ENCODE measurements around the gene LEF1.

The LEF1 gene

DNA sequence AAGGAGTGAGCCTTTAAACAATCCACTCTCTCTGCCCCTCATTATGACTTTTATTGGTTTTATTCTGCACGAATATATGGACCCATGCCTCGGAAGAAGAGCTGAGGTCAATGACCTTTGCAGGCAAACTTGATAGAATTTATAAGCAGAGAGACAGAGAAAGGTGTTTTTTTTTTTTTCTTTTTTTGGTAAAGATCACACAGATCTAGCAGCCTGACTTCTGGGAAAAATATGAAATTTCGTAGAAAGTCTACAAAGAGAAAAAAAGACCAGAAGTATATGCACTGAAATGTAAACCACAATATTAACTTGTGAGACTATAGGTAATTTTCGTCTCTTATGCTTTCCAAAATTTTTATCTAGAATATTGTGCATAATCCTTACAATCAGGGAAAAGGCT lies 61.6 kb downstream of the LEF1 start:
- H3K36me3 ChIP-seq (ENCODE audit: low read depth), result no peaks in the 10 kb centered on the region
- H3K9me3 ChIP-seq (ENCODE audit: severe bottlenecking), result no peaks in the 10 kb centered on the region
- no peak for DNase-seq (ENCODE audit: low spot score)
- TF ChIP-seq, protein P1, sequence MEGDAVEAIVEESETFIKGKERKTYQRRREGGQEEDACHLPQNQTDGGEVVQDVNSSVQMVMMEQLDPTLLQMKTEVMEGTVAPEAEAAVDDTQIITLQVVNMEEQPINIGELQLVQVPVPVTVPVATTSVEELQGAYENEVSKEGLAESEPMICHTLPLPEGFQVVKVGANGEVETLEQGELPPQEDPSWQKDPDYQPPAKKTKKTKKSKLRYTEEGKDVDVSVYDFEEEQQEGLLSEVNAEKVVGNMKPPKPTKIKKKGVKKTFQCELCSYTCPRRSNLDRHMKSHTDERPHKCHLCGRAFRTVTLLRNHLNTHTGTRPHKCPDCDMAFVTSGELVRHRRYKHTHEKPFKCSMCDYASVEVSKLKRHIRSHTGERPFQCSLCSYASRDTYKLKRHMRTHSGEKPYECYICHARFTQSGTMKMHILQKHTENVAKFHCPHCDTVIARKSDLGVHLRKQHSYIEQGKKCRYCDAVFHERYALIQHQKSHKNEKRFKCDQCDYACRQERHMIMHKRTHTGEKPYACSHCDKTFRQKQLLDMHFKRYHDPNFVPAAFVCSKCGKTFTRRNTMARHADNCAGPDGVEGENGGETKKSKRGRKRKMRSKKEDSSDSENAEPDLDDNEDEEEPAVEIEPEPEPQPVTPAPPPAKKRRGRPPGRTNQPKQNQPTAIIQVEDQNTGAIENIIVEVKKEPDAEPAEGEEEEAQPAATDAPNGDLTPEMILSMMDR (IDR thresholded peaks at IDR 0.05; ENCODE audit: poor library complexity, severe bottlenecking), result no peak
- ATAC-seq (ENCODE audit: low read depth), result no peak
- no peaks in the 10 kb centered on the region for H3K27me3 ChIP-seq (ENCODE audit: insufficient read depth, poor library complexity, severe bottlenecking)
- H3K4me1 ChIP-seq (ENCODE audit: insufficient read depth, poor library complexity, severe bottlenecking), result no peaks in the 10 kb centered on the region
- no peak overlapping the region for H3K27ac ChIP-seq (ENCODE audit: poor library complexity, severe bottlenecking)
- H3K4me3 ChIP-seq (ENCODE audit: severe bottlenecking), result no peak overlapping the region

DNA sequence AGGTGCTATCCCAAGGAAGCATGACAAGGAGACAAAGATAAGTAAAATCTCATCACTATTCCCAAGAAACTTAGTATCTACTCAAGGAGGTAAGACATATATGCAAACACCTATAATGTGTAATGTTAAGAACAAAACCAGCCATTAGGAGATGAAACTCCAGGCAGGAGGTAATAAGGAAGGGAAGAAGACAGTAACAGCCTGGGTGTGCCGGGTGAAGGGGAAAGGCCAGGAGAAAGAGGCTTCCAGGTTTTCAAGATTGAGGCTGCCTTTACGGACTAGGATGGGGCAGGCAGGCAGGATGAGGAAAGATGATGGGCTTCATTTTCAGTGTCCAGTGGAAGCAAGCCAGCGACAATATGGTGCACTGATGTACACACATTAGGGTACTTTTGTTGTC lies 62.5 kb downstream of the LEF1 start:
- H3K27ac ChIP-seq (ENCODE audit: poor library complexity, severe bottlenecking), result no peak overlapping the region
- H3K36me3 ChIP-seq (ENCODE audit: low read depth), result no peaks in the 10 kb centered on the region

DNA sequence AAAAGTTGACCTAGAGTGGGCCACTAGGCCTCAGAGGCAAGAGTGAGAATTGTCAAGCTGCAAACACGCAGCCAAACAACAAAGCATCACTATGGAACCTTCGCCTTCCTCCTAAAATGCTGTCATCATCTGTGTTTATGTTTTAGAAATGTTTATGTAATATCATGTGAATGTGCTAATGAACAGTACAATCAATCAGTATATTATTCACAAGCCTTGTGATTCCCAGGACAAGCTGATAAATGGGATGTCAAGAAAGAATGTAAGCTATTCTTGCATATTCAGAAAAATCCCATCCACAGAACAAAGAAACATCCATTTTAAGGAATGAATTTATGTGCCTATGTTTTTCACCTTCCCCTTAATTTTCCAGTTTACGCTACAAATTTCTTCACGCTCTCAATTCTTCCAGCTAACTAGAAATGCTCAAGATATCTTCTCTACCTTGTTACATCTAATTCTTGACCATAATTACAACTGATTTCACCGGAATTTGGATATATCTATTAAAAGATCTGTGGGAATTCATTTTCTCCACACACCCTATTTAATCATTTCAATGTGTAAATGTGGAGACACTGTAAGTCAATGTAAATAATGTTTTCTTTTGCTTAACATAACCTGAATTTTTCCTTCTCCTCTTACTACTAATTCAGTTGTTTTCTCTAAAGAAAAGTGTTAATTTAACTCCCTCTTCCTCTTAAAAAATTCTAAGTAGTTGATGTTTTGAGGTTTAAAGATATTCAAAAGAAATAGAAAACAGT lies 65.5 kb downstream of the LEF1 start:
- Histone ChIP-seq H3K27me3 (ENCODE audit: insufficient read depth, poor library complexity, severe bottlenecking) (no peaks in the 10 kb centered on the region), H3K9me3 (ENCODE audit: severe bottlenecking) (no peaks in the 10 kb centered on the region), H3K4me3 (ENCODE audit: severe bottlenecking) (no peak overlapping the region), H3K4me1 (ENCODE audit: insufficient read depth, poor library complexity, severe bottlenecking) (no peaks in the 10 kb centered on the region), H3K27ac (ENCODE audit: poor library complexity, severe bottlenecking) (no peak overlapping the region), H3K36me3 (ENCODE audit: low read depth) (no peaks in the 10 kb centered on the region)
- DNase-seq (ENCODE audit: low spot score) (no peak), ATAC-seq (ENCODE audit: low read depth) (no peak)
- TF ChIP-seq, protein P1 (IDR thresholded peaks at IDR 0.05; ENCODE audit: poor library complexity, severe bottlenecking), result no peak

More for the DNA sequence above, 62.5 kb downstream of the LEF1 start:
- TF ChIP-seq, protein P1 (IDR thresholded peaks at IDR 0.05; ENCODE audit: poor library complexity, severe bottlenecking), result no peak
- no peaks in the 10 kb centered on the region for H3K9me3 ChIP-seq (ENCODE audit: severe bottlenecking)
- H3K4me1 ChIP-seq (ENCODE audit: insufficient read depth, poor library complexity, severe bottlenecking), result no peaks in the 10 kb centered on the region
- ATAC-seq (ENCODE audit: low read depth) (no peak), DNase-seq (ENCODE audit: low spot score) (no peak)
- no peak overlapping the region for H3K4me3 ChIP-seq (ENCODE audit: severe bottlenecking)
- H3K27me3 ChIP-seq (ENCODE audit: insufficient read depth, poor library complexity, severe bottlenecking), result no peaks in the 10 kb centered on the region

DNA sequence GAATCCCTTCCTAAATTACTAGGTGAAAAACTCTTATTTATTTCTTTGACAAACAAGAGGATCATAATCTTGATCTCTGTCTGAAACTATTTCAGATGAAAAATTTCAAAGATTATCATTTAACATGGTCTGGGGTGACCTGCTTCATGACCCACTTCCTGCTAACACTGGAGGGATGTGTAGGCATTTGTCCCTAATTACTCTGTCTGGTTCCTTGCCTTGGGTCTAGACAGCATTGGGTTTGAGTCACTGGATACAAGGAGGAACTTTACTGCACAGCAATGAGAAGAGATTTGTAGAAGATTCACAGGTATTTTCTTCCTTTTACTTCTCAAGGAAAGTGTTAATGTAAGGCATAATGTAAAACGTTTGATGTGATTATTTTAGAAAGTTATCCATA lies 67.9 kb downstream of the LEF1 start:
- no peaks in the 10 kb centered on the region for H3K9me3 ChIP-seq (ENCODE audit: severe bottlenecking)
- no peak overlapping the region for H3K27ac ChIP-seq (ENCODE audit: poor library complexity, severe bottlenecking)
- H3K27me3 ChIP-seq (ENCODE audit: insufficient read depth, poor library complexity, severe bottlenecking), result no peaks in the 10 kb centered on the region
- DNase-seq (ENCODE audit: low spot score) (no peak), ATAC-seq (ENCODE audit: low read depth) (no peak)
- no peaks in the 10 kb centered on the region for H3K4me1 ChIP-seq (ENCODE audit: insufficient read depth, poor library complexity, severe bottlenecking)
- no peak overlapping the region for H3K4me3 ChIP-seq (ENCODE audit: severe bottlenecking)
- TF ChIP-seq, protein P1 (IDR thresholded peaks at IDR 0.05; ENCODE audit: poor library complexity, severe bottlenecking), result no peak
- H3K36me3 ChIP-seq (ENCODE audit: low read depth), result no peaks in the 10 kb centered on the region

DNA sequence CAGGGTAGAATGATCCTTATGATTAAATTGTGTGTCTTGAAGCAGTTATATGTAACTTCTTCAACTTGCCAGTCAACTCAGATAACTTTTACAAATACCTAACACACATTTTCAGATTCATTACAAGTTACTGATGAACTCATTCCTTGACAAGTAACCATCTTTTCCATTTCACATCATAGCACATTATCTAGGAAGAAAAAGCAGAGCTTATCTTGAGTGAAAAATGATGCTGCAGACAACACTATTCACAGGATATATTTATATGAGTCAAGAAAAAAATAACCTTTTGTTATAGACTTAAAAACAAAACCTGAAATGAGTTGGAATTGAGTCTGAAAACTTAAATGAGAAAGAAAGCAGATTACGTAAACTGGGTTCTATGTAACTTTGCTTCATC lies 68.9 kb downstream of the LEF1 start:
- H3K27me3 ChIP-seq (ENCODE audit: insufficient read depth, poor library complexity, severe bottlenecking), result no peaks in the 10 kb centered on the region

More for the DNA sequence above, 68.9 kb downstream of the LEF1 start:
- ATAC-seq (ENCODE audit: low read depth), result no peak
- no peak for DNase-seq (ENCODE audit: low spot score)
- H3K27ac ChIP-seq (ENCODE audit: poor library complexity, severe bottlenecking), result no peak overlapping the region
- no peaks in the 10 kb centered on the region for H3K36me3 ChIP-seq (ENCODE audit: low read depth)
- H3K4me3 ChIP-seq (ENCODE audit: severe bottlenecking), result no peak overlapping the region
- no peaks in the 10 kb centered on the region for H3K4me1 ChIP-seq (ENCODE audit: insufficient read depth, poor library complexity, severe bottlenecking)
- H3K9me3 ChIP-seq (ENCODE audit: severe bottlenecking), result no peaks in the 10 kb centered on the region
- TF ChIP-seq, protein P1 (IDR thresholded peaks at IDR 0.05; ENCODE audit: poor library complexity, severe bottlenecking), result no peak

All from RWPE2 (cell line).